ENCODE measurements around the gene KAT6B. TPM values are rescaled to one million over a fixed set of nuclear protein-coding genes. Genes with fewer than 3 reads are reported as not detected.
A peak's percentile ranks its signal among the peaks of the same experiment; 100 is the strongest.

KAT6B gene
- total RNA-seq, 8 experiments from 2014 or later, result 13.2 to 52.3 (median 20.8) TPM

DNA sequence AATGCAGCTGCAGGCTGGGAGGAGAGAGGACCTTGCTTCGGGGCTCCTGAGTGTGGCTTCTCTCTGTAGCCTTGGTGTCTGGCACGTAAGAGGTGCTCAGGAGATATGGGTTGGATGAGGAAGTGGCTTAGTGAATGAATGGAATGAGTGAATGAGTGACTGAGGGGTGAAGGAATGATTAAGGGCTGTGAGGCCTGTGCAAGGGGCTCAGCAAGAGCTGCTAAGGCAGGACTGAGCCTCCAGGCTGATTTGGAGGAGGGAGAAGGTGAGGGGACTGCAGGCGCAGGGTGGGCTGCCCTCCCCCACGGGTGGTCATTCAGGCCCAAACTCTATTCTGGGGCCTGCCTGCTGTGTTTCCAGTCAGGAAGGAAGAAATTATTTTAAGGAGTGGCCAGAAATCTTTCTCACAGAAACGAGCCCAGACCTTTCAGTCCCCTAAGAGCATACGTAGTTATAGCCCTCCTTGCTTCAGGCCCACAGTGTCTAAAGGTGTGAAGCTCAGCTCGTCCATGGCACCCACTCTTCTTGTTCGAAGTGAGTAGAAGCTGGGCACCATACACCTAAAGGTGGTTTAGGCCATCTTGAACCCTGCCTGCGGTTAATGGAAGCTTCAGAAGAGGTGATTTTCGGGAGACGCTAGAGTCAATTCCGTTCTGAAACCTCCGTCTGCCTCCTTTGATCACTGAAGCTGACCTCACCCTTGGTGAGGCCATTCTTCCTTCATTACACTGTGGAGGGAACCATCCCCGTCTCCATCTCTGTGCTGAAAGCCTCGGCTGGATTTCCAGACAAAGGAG is 235.5 kb downstream of the KAT6B start:
- in situ Hi-C loops (cut with MboI; ENCODE audit: low pct_unique_long_range_greater_than_20kb in 2 of 9, low sequenced_read_pairs in 9 of 9, unreplicated experiment in 9 of 9), result no loop called here
- Histone ChIP-seq H3K4me1 (replicated peaks in 1 of 2) (peaks cover 0 to 2% of the 10 kb centered on the region in 2 donors), H3K27ac (peak overlapping the region in 1 of 2 donors; percentile 21), H3K4me3 (no peak overlapping the region)
- no peak for ATAC-seq (replicated peaks in 6 of 8)
- WGBS, 10 experiments, result 58 to 81% (median 74%) methylated on average over 3 to 11 of the region's 15 CpGs; no CpG with 5 or more reads in 6 of the 10 experiments

DNA sequence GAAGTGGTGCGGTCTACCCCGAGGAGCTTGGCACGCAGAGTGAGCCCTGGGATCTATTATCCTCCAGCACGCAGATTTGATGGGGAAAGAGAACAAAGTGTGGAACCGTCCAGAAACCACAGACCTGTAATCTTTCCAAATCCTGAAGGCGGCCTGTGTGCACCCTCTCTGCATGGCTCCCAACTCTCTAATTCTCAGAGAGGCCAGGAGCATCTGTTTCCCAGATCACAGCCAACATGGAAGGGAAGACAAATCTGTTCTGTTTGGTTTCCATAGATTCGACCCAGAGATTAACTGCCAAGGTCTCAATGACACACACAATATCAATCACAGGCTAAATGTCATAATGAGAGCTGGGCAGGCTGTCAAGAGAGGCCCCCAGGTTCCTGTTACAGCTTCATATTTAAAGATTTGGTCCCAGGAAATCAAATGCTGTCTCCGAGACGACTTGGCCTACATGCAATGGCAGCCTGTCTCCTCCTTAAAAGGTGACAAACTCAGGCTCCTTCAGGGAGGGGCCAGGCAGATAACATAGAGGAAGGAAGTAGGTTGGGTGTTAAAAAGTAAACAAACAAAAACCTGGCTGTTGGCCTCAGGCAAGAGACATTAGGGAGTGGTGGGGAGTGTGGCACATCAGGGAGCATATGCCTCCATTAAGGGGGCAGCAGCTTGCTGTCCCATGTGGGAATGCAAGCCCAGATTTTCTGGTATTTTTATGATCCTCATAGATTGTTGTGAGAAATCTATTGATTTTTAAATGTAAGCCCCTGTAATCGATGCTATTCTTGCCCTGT is 236.3 kb downstream of the KAT6B start:
- H3K4me1 ChIP-seq (replicated peaks in 1 of 2), result peaks cover 0 to 2% of the 10 kb centered on the region in 2 donors
- ATAC-seq (replicated peaks in 6 of 8), result peak in 2 of 8 experiments; percentile 22 to 29
- no peak overlapping the region for H3K4me3 ChIP-seq
- H3K27ac ChIP-seq, result peak overlapping the region in 1 of 2 donors; percentile 21
- 28 to 96% (median 72%) methylated on average over 1 to 7 of the region's 10 CpGs; no CpG with 5 or more reads in 4 of the 10 experiments for WGBS, 10 experiments
- in situ Hi-C loops (cut with MboI; ENCODE audit: low pct_unique_long_range_greater_than_20kb in 2 of 9, low sequenced_read_pairs in 9 of 9, unreplicated experiment in 9 of 9), result no loop called here

DNA sequence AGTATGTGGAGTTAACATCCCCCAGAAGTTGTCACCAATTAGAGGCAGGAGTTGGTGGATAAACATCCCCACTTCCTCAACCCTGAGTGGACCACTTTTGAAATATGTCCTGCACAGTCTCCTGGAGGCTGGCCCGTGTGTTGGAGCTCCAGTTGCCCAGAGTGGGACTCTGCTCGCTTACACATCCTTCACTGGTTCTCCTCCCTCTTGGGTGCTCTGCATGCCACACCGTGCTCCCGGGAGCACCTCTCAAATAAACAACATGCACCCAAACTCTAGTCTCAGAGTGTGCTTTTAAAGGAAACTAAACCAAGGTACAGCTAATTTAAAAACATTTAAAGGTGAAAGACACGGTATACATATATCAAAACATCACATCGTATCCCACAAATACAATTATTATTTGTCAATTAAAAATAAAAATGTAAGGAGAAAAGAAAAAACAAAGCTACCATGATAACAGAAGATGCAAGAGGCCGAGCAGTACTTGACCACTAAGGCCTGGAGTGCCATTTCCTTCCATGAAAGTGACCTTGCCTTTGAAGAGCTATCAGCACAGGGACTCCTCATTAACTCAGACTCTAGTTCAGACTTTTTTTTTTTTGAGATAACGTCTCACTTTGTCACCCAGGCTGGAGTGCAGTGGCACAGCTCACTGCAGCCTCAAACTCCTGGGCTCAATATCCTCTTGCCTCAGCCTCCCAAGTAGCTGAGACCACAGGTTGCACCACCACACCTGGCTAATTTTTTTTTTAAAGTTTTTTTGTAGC is 237.2 kb downstream of the KAT6B start:
- in situ Hi-C loops (cut with MboI; ENCODE audit: low pct_unique_long_range_greater_than_20kb in 2 of 9, low sequenced_read_pairs in 9 of 9, unreplicated experiment in 9 of 9), result no loop called here
- H3K27ac ChIP-seq, result no peak overlapping the region
- WGBS, 10 experiments, result 64 to 100% (median 92%) methylated on average over 2 to 8 of the region's 8 CpGs
- peaks cover 0 to 2% of the 10 kb centered on the region in 2 donors for H3K4me1 ChIP-seq (replicated peaks in 1 of 2)
- ATAC-seq (replicated peaks in 6 of 8), result no peak
- no peak overlapping the region for H3K4me3 ChIP-seq

DNA sequence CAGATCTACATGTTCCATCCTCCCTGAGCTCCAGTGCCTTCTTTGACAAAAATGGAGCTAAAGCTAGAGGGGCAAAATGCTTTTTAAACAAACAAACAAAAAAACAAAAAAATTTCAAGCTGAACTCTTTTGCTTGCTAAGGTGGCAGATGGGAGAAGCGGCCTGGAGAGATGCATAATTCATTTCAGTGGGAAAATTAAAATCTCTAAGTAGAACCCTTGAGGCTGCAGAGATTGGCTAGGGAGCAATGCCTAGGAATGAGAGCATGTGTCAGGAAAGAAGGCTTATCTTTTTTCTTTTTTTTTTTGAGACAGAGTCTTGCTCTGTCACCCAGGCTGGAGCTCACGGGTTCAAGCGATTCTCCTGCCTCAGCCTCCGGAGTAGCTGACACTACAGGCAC is 238.7 kb downstream of the KAT6B start:
- in situ Hi-C loops (cut with MboI; ENCODE audit: low pct_unique_long_range_greater_than_20kb in 2 of 9, low sequenced_read_pairs in 9 of 9, unreplicated experiment in 9 of 9), result no loop called here
- 51 to 100% (median 82%) methylated on average over 1 to 4 of the region's 4 CpGs; no CpG with 5 or more reads in 2 of the 10 experiments for WGBS, 10 experiments
- H3K27ac ChIP-seq, result no peak overlapping the region
- peaks cover 0 to 2% of the 10 kb centered on the region in 2 donors for H3K4me1 ChIP-seq (replicated peaks in 1 of 2)
- ATAC-seq (replicated peaks in 6 of 8), result peak in 2 of 8 experiments; percentile 28 to 47
- H3K4me3 ChIP-seq, result no peak overlapping the region

DNA sequence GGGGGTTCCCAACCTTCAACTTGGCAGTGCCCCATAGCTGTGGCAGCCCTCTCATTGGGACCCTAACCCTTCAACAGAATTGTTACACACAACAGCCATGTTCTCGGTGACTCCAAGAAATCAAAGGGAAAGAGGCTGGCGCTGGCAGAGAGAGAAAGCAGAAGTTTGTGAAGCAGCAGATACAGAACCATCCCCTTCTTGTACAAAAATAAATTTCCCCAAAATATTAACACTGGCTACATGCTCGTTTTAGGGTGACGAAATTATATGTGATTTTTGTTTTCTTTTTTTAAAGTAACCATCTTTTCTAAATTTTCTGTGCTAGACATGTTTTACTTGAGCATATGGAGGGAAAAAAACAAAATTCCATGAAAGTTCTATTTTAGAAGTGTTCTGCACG is 239.9 kb downstream of the KAT6B start:
- ATAC-seq (replicated peaks in 6 of 8), result no peak
- WGBS, 10 experiments, result 80 to 100% (median 93%) methylated on average over 1 to 5 of the region's 5 CpGs; no CpG with 5 or more reads in 1 of the 10 experiments
- in situ Hi-C loops (cut with MboI; ENCODE audit: low pct_unique_long_range_greater_than_20kb in 2 of 9, low sequenced_read_pairs in 9 of 9, unreplicated experiment in 9 of 9), result no loop called here

DNA sequence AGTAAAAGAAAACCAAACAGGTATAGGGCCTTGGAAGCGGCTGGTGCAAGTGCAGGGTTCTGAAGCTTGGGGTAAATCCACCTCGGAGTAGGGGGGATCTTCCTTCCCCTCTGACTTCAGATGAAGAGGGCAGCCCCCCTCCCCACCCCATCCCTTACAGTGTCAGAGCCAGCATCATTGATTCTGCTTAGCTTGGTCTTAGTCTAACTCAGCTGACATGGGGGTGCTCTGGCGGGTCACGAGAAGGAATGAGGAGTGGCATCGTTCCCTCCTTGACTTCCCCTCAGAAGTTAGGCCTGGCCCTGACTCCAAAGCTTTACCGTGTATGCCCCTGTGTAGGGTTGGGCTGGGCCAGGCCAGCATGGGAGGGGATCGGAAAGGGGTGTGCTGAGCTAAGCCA is 240.9 kb downstream of the KAT6B start:
- Histone ChIP-seq H3K27ac (no peak overlapping the region), H3K4me3 (no peak overlapping the region), H3K4me1 (replicated peaks in 1 of 2) (peaks cover 10 to 20% of the 10 kb centered on the region in 2 donors)
- ATAC-seq (replicated peaks in 6 of 8), result no peak
- 96 to 100% (median 100%) methylated on average over 1 to 4 of the region's 7 CpGs; no CpG with 5 or more reads in 6 of the 10 experiments for WGBS, 10 experiments
- in situ Hi-C loops (cut with MboI; ENCODE audit: low pct_unique_long_range_greater_than_20kb in 2 of 9, low sequenced_read_pairs in 9 of 9, unreplicated experiment in 9 of 9), result no loop called here

More for the DNA sequence above, 239.9 kb downstream of the KAT6B start:
- peaks cover 9 to 10% of the 10 kb centered on the region in 2 donors for H3K4me1 ChIP-seq (replicated peaks in 1 of 2)
- no peak overlapping the region for H3K4me3 ChIP-seq
- H3K27ac ChIP-seq, result no peak overlapping the region

DNA sequence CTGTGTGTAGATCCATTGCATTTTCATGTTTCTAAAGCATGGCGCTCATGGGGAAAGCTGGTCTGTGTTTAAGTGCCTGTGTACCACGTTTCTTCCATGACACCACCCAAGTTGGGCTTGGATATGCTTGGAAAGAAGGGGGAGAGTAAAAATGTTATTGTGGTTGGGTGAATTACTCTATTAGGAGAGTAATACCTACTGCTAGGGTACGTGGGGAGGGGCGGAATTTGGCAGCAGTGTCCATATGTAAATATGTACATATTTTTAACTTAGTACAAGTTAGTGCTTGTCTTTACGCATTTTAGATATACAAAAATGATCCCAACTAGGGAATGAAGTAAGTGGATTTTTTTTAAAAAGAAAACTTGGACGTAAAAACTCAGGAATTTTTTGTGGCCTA is 242.1 kb downstream of the KAT6B start:
- in situ Hi-C loops (cut with MboI; ENCODE audit: low pct_unique_long_range_greater_than_20kb in 2 of 9, low sequenced_read_pairs in 9 of 9, unreplicated experiment in 9 of 9), result no loop called here
- H3K4me3 ChIP-seq, result no peak overlapping the region
- H3K27ac ChIP-seq, result no peak overlapping the region
- ATAC-seq (replicated peaks in 6 of 8), result peak in 3 of 8 experiments; percentile 33 to 65 (median 53)
- WGBS, 10 experiments, result 0 to 100% (median 83%) methylated on average over 1 to 6 of the region's 6 CpGs; no CpG with 5 or more reads in 2 of the 10 experiments
- peaks cover 8 to 21% of the 10 kb centered on the region in 2 donors for H3K4me1 ChIP-seq (replicated peaks in 1 of 2)

DNA sequence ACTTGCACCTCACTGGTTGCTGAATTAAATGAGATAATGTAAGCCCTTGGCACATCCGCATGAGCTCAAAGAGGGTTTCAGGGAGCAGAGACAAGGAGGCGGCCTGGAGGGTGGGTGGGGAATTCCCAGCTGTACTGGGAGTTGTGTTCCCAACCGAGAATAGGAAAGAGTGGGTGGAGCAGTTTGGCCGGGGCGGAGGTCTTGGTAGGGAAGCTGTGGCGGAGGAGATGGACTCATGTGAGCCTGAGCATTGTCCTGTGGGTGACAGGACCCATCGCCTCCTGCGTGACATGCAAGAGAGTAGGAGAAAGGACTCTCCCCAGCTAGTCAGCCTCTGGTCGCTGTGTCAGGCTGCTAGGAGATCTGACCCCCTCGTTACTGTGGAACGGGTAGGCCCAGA is 244.1 kb downstream of the KAT6B start:
- in situ Hi-C loops (cut with MboI; ENCODE audit: low pct_unique_long_range_greater_than_20kb in 2 of 9, low sequenced_read_pairs in 9 of 9, unreplicated experiment in 9 of 9), result no loop called here
- Histone ChIP-seq H3K27ac (no peak overlapping the region), H3K4me3 (no peak overlapping the region), H3K4me1 (replicated peaks in 1 of 2) (peaks cover 22 to 29% of the 10 kb centered on the region in 2 donors)
- 73 to 100% (median 90%) methylated on average over 2 to 4 of the region's 11 CpGs; no CpG with 5 or more reads in 6 of the 10 experiments for WGBS, 10 experiments
- ATAC-seq (replicated peaks in 6 of 8), result peak in 4 of 8 experiments; percentile 23 to 78 (median 64)

DNA sequence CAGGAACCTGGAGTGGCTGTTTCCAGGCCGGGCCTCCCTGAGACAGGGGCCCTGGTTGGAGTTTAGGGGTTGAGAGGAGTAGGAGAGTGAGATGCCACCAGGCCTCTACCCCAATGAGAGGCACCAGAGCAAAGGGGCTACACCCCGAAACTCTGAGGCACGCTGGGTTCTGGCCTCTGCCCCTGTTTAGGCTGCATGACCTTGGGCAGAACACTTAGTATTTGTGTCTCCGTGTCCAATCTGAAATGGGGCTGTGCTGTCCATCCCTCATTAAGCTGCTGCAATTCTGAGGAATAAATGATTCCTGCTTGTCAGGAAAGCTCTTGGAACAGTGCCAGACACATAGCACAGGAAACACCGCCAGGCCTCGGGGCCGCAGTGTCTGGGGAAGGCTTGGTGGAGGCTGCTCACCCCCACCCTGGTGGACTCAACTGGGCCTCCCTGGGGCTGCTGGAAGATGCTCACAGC is 244.6 kb downstream of the KAT6B start:
- Histone ChIP-seq H3K27ac (no peak overlapping the region), H3K4me1 (replicated peaks in 1 of 2) (peaks cover 22 to 34% of the 10 kb centered on the region in 2 donors), H3K4me3 (no peak overlapping the region)
- peak; percentile 31 to 91 (median 76) for ATAC-seq (replicated peaks in 6 of 8)
- WGBS, 10 experiments, result 78 to 94% (median 87%) methylated on average over 1 to 6 of the region's 7 CpGs; no CpG with 5 or more reads in 6 of the 10 experiments
- in situ Hi-C loops (cut with MboI; ENCODE audit: low pct_unique_long_range_greater_than_20kb in 2 of 9, low sequenced_read_pairs in 9 of 9, unreplicated experiment in 9 of 9), result no loop called here

DNA sequence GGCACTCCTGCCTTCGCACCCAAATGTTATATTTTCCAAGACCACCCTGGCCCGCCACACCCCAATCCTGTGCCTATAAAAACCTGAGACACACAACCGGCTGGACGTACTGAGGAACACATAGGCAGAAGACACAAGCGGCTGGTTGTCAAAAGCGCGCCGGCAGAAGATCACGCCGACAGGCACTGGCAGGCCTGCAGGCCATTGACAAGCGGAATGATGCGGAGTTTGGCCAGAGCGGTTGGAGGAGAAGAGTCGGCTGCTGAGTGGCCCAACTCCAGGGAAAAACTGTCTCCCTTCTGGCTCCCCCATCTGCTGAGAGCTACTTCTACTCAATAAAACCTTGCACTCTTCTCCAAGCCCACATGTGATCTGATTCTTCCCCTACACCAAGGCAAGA is 245.4 kb downstream of the KAT6B start:
- H3K27ac ChIP-seq, result no peak overlapping the region
- in situ Hi-C loops (cut with MboI; ENCODE audit: low pct_unique_long_range_greater_than_20kb in 2 of 9, low sequenced_read_pairs in 9 of 9, unreplicated experiment in 9 of 9), result no loop called here
- no peak overlapping the region for H3K4me3 ChIP-seq
- H3K4me1 ChIP-seq (replicated peaks in 1 of 2), result peaks cover 22 to 39% of the 10 kb centered on the region in 2 donors
- WGBS, 10 experiments, result 88 to 100% (median 94%) methylated on average over 5 to 9 of the region's 14 CpGs; no CpG with 5 or more reads in 6 of the 10 experiments
- no peak for ATAC-seq (replicated peaks in 6 of 8)

DNA sequence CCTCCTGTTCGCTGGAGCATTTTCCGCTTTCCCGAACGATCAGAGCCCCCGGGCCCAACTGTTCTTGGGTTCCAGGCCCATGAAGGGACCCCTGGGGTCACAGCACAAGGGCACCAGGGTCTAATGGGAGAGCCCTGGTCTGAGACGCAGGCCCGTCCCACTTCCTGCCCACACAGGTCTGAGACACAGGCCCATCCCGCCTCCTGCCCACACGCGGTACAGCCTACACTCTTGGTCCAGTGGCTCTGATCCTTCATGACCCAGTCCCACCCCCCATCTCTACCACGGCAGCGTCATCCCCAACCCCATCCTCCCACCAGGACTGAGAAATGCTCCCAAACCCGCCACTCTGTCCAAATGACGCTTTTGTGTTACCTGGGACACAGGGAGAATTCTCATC is 246.3 kb downstream of the KAT6B start:
- WGBS, 10 experiments, result 93 to 100% methylated on average over 2 to 3 of the region's 14 CpGs; no CpG with 5 or more reads in 8 of the 10 experiments
- H3K4me3 ChIP-seq, result no peak overlapping the region

DNA sequence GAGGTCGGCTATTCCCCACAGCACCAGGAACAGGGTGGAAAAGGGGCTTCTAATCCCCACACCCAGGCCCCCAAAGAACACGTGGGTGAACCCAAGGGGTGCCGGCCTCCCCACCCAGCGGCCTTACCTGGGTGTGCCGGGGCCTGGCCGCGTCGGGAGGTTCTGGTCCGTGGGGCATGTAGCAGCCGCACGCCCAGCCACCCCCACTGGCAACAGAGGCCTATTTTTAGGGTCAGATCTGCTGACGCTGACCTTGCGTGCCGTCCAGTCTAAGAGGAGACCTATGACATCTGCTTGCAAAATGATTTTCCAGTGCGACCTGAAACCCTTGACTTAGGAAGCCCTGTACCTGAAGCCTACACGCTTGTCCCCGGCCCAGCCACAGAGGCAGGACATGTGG is 247.0 kb downstream of the KAT6B start:
- in situ Hi-C loops (cut with MboI; ENCODE audit: low pct_unique_long_range_greater_than_20kb in 2 of 9, low sequenced_read_pairs in 9 of 9, unreplicated experiment in 9 of 9), result no loop called here
- H3K4me1 ChIP-seq (replicated peaks in 1 of 2), result peaks cover 22 to 39% of the 10 kb centered on the region in 2 donors
- no peak overlapping the region for H3K27ac ChIP-seq
- WGBS, 10 experiments, result 90 to 100% (median 100%) methylated on average over 1 to 7 of the region's 17 CpGs; no CpG with 5 or more reads in 3 of the 10 experiments
- no peak for ATAC-seq (replicated peaks in 6 of 8)
- H3K4me3 ChIP-seq, result no peak overlapping the region

More for the DNA sequence above, 246.3 kb downstream of the KAT6B start:
- ATAC-seq (replicated peaks in 6 of 8), result no peak
- in situ Hi-C loops (cut with MboI; ENCODE audit: low pct_unique_long_range_greater_than_20kb in 2 of 9, low sequenced_read_pairs in 9 of 9, unreplicated experiment in 9 of 9), result no loop called here
- Histone ChIP-seq H3K27ac (no peak overlapping the region), H3K4me1 (replicated peaks in 1 of 2) (peaks cover 22 to 39% of the 10 kb centered on the region in 2 donors)
